ENCODE results near the gene FAM83C. TPM values are rescaled to one million over a fixed set of nuclear protein-coding genes. Genes with fewer than 3 reads are reported as not detected.

FAM83C gene
- total RNA-seq, 2 experiments from 2014 or later: not detected

DNA sequence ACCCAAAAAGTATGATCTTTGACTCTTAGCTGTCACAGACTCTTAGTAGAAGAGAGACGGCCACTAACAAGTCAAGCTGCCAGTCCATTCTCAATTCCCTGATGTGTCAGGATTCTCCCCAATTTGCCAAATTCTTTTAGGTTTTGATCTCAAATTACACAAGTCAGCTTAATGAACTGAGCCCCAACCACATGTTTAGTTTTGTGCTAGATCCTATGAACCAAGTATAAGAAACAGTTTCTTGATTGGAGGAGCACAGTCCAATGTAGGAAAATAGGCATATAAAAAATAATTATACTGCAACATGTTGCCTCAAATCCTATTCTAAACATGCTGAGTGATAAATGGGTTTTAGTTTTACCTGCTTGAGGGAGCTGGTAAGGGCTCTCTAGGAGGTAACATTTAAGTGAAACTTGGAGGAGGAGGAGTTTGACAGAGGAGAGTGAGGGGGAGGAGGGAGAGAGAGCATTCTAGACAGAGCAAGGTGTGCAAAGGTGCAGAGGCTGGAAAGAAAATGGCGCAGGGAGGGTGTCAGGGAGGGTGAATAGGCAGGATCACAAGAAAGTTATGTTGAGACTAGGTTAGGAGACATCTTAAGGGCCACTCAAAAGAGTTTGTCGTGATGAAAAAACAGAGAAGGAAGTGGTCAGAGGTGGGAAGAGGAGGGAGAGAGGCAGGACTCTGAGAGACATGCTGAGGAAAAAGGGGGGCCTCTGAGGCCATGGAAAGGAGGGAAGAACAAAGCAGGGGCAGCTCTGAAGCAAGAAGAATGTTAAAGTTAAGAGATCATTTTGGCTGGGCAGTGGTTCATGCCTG lies 22.8 kb upstream of the FAM83C start:
- peaks cover 14% of the 10 kb centered on the region for H3K36me3 ChIP-seq (ENCODE audit: insufficient read depth, low read length)
- POLR2A ChIA-PET: interaction anchor here (0.6 kb wide), 1 partner anchor 39 kb away, joined by 3 read pairs; no protein-coding TSS in a partner anchor
- H3K9me3 ChIP-seq (ENCODE audit: control insufficient read depth in 1 of 2, insufficient read depth in 1 of 2, low read length in 2 of 2): no peaks in the 10 kb centered on the region
- H3K36me3 Mint-ChIP-seq (ENCODE audit: low read depth): peaks cover 24% of the 10 kb centered on the region
- no peaks in the 10 kb centered on the region for H3K27me3 Mint-ChIP-seq
- no peaks in the 10 kb centered on the region for H3K9me3 Mint-ChIP-seq
- H3K4me3 Mint-ChIP-seq: no peak overlapping the region
- H3K27me3 ChIP-seq (ENCODE audit: control insufficient read depth in 1 of 2, insufficient read depth in 2 of 2, low read length in 2 of 2): no peaks in the 10 kb centered on the region
- ATAC-seq (ENCODE audit: poor library complexity): no peak
- H3K4me1 Mint-ChIP-seq (ENCODE audit: low read depth): peaks cover 14% of the 10 kb centered on the region
- no peak overlapping the region for H3K27ac ChIP-seq (ENCODE audit: low read depth in 1 of 2, low read length in 2 of 2)
- H3K4me1 ChIP-seq (ENCODE audit: insufficient read depth, low read length): peaks cover 6% of the 10 kb centered on the region
- TF ChIP-seq, protein P1, sequence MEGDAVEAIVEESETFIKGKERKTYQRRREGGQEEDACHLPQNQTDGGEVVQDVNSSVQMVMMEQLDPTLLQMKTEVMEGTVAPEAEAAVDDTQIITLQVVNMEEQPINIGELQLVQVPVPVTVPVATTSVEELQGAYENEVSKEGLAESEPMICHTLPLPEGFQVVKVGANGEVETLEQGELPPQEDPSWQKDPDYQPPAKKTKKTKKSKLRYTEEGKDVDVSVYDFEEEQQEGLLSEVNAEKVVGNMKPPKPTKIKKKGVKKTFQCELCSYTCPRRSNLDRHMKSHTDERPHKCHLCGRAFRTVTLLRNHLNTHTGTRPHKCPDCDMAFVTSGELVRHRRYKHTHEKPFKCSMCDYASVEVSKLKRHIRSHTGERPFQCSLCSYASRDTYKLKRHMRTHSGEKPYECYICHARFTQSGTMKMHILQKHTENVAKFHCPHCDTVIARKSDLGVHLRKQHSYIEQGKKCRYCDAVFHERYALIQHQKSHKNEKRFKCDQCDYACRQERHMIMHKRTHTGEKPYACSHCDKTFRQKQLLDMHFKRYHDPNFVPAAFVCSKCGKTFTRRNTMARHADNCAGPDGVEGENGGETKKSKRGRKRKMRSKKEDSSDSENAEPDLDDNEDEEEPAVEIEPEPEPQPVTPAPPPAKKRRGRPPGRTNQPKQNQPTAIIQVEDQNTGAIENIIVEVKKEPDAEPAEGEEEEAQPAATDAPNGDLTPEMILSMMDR (IDR thresholded peaks at IDR 0.05): no peak
- intact Hi-C loops (cut with DNase I, micrococcal nuclease): no loop called here
- no peak overlapping the region for H3K27ac Mint-ChIP-seq
- no peak for DNase-seq
- H3K4me3 ChIP-seq (ENCODE audit: low read length): no peak overlapping the region
- CTCF ChIA-PET: no interaction called here

DNA sequence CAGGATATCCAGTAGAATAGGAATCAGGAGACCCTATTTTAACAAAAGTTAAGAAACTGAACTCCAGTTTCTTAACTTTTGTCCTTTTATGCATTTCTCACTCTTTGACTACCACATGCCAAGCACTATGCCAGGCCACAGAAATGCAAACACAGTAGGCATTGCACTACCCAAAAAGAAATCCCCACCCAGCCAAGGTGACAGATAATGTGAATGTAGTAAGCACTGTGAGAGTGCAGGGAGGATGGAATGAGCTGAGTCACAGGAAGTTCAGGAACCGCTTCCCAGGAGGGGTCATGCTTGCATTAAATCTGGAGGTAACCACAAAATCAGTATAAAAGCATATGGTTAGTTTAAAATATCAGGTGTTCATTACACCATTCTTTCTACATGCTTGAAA lies 20.1 kb upstream of the FAM83C start:
- Histone ChIP-seq H3K4me3 (ENCODE audit: low read length) (no peak overlapping the region), H3K36me3 (ENCODE audit: insufficient read depth, low read length) (peaks cover 8% of the 10 kb centered on the region), H3K4me1 (ENCODE audit: insufficient read depth, low read length) (peaks cover 6% of the 10 kb centered on the region), H3K27me3 (ENCODE audit: control insufficient read depth in 1 of 2, insufficient read depth in 2 of 2, low read length in 2 of 2) (no peaks in the 10 kb centered on the region), H3K9me3 (ENCODE audit: control insufficient read depth in 1 of 2, insufficient read depth in 1 of 2, low read length in 2 of 2) (no peaks in the 10 kb centered on the region), H3K27ac (ENCODE audit: low read depth in 1 of 2, low read length in 2 of 2) (no peak overlapping the region)
- ATAC-seq (ENCODE audit: poor library complexity) (no peak), DNase-seq (no peak)
- POLR2A ChIA-PET: no interaction called here
- Mint-ChIP-seq H3K9me3 (no peaks in the 10 kb centered on the region), H3K4me3 (no peak overlapping the region), H3K4me1 (ENCODE audit: low read depth) (peaks cover 14% of the 10 kb centered on the region), H3K27ac (no peak overlapping the region), H3K36me3 (ENCODE audit: low read depth) (peaks cover 29% of the 10 kb centered on the region), H3K27me3 (no peaks in the 10 kb centered on the region)
- CTCF ChIA-PET: interaction anchor here (1.5 kb wide), 1 partner anchor 8 kb away, joined by 5 read pairs; no protein-coding TSS in a partner anchor
- TF ChIP-seq, protein P1 (IDR thresholded peaks at IDR 0.05): no peak
- intact Hi-C loops (cut with DNase I, micrococcal nuclease): no loop called here

DNA sequence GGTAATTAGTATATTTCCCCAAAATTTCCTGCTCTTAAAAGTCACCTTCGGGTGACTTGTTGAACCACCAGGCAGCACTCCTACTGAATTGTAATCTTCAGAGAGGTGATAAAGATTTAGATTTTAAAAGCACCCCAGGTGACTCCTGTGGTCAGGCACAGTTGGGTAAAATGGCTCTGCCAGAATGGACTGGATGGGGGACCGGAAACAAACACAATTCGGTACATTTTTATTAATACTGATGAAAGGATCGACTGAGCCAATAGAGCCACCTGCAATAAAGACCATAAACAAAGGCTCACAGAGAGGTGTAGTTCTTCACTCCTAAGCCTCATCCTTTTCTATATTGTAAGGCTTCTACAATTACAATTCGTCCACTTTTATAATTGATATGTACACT lies 19.6 kb upstream of the FAM83C start:
- DNase-seq: no peak
- peaks cover 14% of the 10 kb centered on the region for H3K4me1 Mint-ChIP-seq (ENCODE audit: low read depth)

More for the DNA sequence above, 19.6 kb upstream of the FAM83C start:
- no peaks in the 10 kb centered on the region for H3K9me3 Mint-ChIP-seq
- Histone ChIP-seq H3K27me3 (ENCODE audit: control insufficient read depth in 1 of 2, insufficient read depth in 2 of 2, low read length in 2 of 2) (no peaks in the 10 kb centered on the region), H3K27ac (ENCODE audit: low read depth in 1 of 2, low read length in 2 of 2) (no peak overlapping the region), H3K36me3 (ENCODE audit: insufficient read depth, low read length) (peaks cover 8% of the 10 kb centered on the region), H3K4me3 (ENCODE audit: low read length) (no peak overlapping the region), H3K4me1 (ENCODE audit: insufficient read depth, low read length) (peaks cover 10% of the 10 kb centered on the region), H3K9me3 (ENCODE audit: control insufficient read depth in 1 of 2, insufficient read depth in 1 of 2, low read length in 2 of 2) (no peaks in the 10 kb centered on the region)
- no peak overlapping the region for H3K4me3 Mint-ChIP-seq
- TF ChIP-seq, protein P1 (IDR thresholded peaks at IDR 0.05): no peak
- H3K27me3 Mint-ChIP-seq: no peaks in the 10 kb centered on the region
- POLR2A ChIA-PET: no interaction called here
- no peak for ATAC-seq (ENCODE audit: poor library complexity)
- peaks cover 29% of the 10 kb centered on the region for H3K36me3 Mint-ChIP-seq (ENCODE audit: low read depth)
- no peak overlapping the region for H3K27ac Mint-ChIP-seq
- intact Hi-C loops (cut with DNase I, micrococcal nuclease): no loop called here
- CTCF ChIA-PET: no interaction called here
